ENCODE results near the gene RPUSD3. TPM values are rescaled to one million over a fixed set of nuclear protein-coding genes. Genes with fewer than 3 reads are reported as not detected.

Gene RPUSD3
- total and polyA plus RNA-seq, 9 of the 15 experiments (the other 6 are each of a cell fraction or from before 2014, with no cell fraction given): 13.8 to 99.0 (median 59.3) TPM

DNA sequence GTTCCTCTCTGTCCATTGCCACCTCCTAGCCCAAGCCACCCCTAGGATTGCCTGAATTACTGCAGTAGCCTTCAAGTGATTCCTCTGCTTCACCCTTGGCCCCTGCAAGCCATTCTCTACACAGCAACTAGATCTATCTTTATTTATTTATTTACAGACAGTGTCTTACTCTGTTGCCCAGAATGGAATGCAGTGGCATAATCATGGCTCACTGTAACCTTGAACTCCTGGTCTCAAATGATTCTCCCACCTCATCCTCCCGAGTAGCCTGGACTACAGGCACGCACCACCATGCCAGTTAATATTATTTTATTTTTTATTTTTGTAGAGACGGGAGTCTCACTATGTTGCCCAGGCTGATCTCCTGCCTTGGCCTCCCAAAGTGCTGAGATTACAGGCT, 44.7 kb upstream of the RPUSD3 start:
- ChIA-PET POLR2A (interaction anchor here (2.0 to 3.3 kb wide), 2 partner anchors 8 to 17 kb away, joined by 7 to 12 read pairs; partner anchors contain the start of gene CIDEC), CTCF (ENCODE audit: low intra/inter-chr PET ratio) (no interaction called here)
- H2AFZ ChIP-seq (ENCODE audit: low read depth, low read length): peak overlapping the region; percentile 75
- no peak overlapping the region for H3K4me3 ChIP-seq
- DNase-seq (ENCODE audit: extremely low read depth in 1 of 4, low spot score in 3 of 4): no peak
- no peak overlapping the region for H3K27ac ChIP-seq (ENCODE audit: extremely low read depth, low read depth, low read length)
- peaks cover 21 to 34% of the 10 kb centered on the region in 2 experiments for H3K4me1 ChIP-seq (replicated peaks in 1 of 2; ENCODE audit: control insufficient read depth in 2 of 2, insufficient read depth in 2 of 2, low read length in 2 of 2)
- 80% methylated on average over 3 of the region's 3 CpGs for WGBS (ENCODE audit: insufficient coverage, low coverage, missing lambda C conversion rate)
- H3K9me1 ChIP-seq (ENCODE audit: control insufficient read depth, insufficient read depth, low read length): peaks cover 7% of the 10 kb centered on the region
- no peaks in the 10 kb centered on the region for H3K9me3 ChIP-seq (replicated peaks; ENCODE audit: control insufficient read depth, insufficient read depth, low read depth, low read length)
- H4K20me1 ChIP-seq (replicated peaks; ENCODE audit: control insufficient read depth, insufficient read depth, low read length): no peaks in the 10 kb centered on the region
- no peak overlapping the region for H3K9ac ChIP-seq (ENCODE audit: insufficient read depth in 1 of 2, low read depth in 2 of 2, low read length in 2 of 2)
- intact Hi-C loops (cut with micrococcal nuclease) (no loop called here), in situ Hi-C loops (cut with MboI) (no loop called here)
- no peak overlapping the region for H3K4me2 ChIP-seq (ENCODE audit: insufficient read depth, low read length)
- BruUV-seq (replicated peaks): no TSS peak
- FAIRE-seq: no peak
- no peak for ATAC-seq
- peaks cover 32% of the 10 kb centered on the region for H3K79me2 ChIP-seq (ENCODE audit: control insufficient read depth, insufficient read depth, low read length)
- peaks cover 19% of the 10 kb centered on the region for H3K36me3 ChIP-seq (ENCODE audit: control insufficient read depth, insufficient read depth, low read length)
- no peaks in the 10 kb centered on the region for H3K27me3 ChIP-seq (ENCODE audit: control insufficient read depth in 2 of 2, insufficient read depth in 2 of 2, low read length in 2 of 2)
- TF ChIP-seq SUPT5H (IDR thresholded peaks at IDR 0.05) (no peak), ZNF311 (CRISPR knock-in tag; IDR thresholded peaks at IDR 0.05) (no peak), ZBED1 (IDR thresholded peaks at IDR 0.05) (no peak), EGR1 (conservative IDR thresholded peaks at IDR 0.05) (no peak), LCOR (CRISPR knock-in tag; IDR thresholded peaks at IDR 0.05) (no peak), ZNF668 (CRISPR knock-in tag; IDR thresholded peaks at IDR 0.05) (no peak), ZNF589 (CRISPR knock-in tag; IDR thresholded peaks at IDR 0.05; ENCODE audit: low read depth) (no peak), TSC22D4 (tag; IDR thresholded peaks at IDR 0.05) (no peak), FOXJ2 (tag; IDR thresholded peaks at IDR 0.05) (no peak), BHLHE40 (IDR thresholded peaks at IDR 0.05; ENCODE audit: low read length) (no peak), CXXC5 (CRISPR knock-in tag; IDR thresholded peaks at IDR 0.05) (no peak)
- TF ChIP-seq, protein P1, sequence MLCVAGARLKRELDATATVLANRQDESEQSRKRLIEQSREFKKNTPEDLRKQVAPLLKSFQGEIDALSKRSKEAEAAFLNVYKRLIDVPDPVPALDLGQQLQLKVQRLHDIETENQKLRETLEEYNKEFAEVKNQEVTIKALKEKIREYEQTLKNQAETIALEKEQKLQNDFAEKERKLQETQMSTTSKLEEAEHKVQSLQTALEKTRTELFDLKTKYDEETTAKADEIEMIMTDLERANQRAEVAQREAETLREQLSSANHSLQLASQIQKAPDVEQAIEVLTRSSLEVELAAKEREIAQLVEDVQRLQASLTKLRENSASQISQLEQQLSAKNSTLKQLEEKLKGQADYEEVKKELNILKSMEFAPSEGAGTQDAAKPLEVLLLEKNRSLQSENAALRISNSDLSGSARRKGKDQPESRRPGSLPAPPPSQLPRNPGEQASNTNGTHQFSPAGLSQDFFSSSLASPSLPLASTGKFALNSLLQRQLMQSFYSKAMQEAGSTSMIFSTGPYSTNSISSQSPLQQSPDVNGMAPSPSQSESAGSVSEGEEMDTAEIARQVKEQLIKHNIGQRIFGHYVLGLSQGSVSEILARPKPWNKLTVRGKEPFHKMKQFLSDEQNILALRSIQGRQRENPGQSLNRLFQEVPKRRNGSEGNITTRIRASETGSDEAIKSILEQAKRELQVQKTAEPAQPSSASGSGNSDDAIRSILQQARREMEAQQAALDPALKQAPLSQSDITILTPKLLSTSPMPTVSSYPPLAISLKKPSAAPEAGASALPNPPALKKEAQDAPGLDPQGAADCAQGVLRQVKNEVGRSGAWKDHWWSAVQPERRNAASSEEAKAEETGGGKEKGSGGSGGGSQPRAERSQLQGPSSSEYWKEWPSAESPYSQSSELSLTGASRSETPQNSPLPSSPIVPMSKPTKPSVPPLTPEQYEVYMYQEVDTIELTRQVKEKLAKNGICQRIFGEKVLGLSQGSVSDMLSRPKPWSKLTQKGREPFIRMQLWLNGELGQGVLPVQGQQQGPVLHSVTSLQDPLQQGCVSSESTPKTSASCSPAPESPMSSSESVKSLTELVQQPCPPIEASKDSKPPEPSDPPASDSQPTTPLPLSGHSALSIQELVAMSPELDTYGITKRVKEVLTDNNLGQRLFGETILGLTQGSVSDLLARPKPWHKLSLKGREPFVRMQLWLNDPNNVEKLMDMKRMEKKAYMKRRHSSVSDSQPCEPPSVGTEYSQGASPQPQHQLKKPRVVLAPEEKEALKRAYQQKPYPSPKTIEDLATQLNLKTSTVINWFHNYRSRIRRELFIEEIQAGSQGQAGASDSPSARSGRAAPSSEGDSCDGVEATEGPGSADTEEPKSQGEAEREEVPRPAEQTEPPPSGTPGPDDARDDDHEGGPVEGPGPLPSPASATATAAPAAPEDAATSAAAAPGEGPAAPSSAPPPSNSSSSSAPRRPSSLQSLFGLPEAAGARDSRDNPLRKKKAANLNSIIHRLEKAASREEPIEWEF (CRISPR knock-in tag; IDR thresholded peaks at IDR 0.05): no peak
- TF ChIP-seq, protein P2, sequence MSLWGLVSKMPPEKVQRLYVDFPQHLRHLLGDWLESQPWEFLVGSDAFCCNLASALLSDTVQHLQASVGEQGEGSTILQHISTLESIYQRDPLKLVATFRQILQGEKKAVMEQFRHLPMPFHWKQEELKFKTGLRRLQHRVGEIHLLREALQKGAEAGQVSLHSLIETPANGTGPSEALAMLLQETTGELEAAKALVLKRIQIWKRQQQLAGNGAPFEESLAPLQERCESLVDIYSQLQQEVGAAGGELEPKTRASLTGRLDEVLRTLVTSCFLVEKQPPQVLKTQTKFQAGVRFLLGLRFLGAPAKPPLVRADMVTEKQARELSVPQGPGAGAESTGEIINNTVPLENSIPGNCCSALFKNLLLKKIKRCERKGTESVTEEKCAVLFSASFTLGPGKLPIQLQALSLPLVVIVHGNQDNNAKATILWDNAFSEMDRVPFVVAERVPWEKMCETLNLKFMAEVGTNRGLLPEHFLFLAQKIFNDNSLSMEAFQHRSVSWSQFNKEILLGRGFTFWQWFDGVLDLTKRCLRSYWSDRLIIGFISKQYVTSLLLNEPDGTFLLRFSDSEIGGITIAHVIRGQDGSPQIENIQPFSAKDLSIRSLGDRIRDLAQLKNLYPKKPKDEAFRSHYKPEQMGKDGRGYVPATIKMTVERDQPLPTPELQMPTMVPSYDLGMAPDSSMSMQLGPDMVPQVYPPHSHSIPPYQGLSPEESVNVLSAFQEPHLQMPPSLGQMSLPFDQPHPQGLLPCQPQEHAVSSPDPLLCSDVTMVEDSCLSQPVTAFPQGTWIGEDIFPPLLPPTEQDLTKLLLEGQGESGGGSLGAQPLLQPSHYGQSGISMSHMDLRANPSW (CRISPR knock-in tag; IDR thresholded peaks at IDR 0.05): no peak
- TF ChIP-seq, protein P3, sequence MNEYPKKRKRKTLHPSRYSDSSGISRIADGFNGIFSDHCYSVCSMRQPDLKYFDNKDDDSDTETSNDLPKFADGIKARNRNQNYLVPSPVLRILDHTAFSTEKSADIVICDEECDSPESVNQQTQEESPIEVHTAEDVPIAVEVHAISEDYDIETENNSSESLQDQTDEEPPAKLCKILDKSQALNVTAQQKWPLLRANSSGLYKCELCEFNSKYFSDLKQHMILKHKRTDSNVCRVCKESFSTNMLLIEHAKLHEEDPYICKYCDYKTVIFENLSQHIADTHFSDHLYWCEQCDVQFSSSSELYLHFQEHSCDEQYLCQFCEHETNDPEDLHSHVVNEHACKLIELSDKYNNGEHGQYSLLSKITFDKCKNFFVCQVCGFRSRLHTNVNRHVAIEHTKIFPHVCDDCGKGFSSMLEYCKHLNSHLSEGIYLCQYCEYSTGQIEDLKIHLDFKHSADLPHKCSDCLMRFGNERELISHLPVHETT (CRISPR knock-in tag; conservative IDR thresholded peaks at IDR 0.05 in 1 of 2, IDR thresholded peaks at IDR 0.05 in 1 of 2): no peak

Data from K562 (cell line).